Breast epithelium (tissue), 4 donors: Measurements from ENCODE around the gene NXN. TPM values are rescaled to one million over a fixed set of nuclear protein-coding genes. Genes with fewer than 3 reads are reported as not detected.

Experiments used
- DNase-seq, 2 donors: peaks; one replicate each; pipeline ENCODE4 v3.0.0-alpha.2; 2019; ENCODE audit warnings: low spot score in 2 of 2
- H3K27ac ChIP-seq, 2 donors: fragments of 200-600 bp; sonication (generic) in 1 of 2; one replicate each; pipeline ENCODE4 v1.5.1; 2016 to 2019; ENCODE audit warnings: mild to moderate bottlenecking in 1 of 2
- H3K27me3 ChIP-seq, 2 donors: fragments of 200-600 bp; sonication (generic) in 1 of 2; one replicate each; pipeline versions ENCODE4 v1.5.1 to v1.6.0; 2017 to 2019; ENCODE audit warnings: control low read depth in 1 of 2, mild to moderate bottlenecking in 1 of 2
- H3K36me3 ChIP-seq: fragments of 200-600 bp; one replicate; pipeline ENCODE4 v1.5.1; 2019
- H3K4me1 ChIP-seq, 2 donors: fragments of 200-600 bp; sonication (generic); one replicate each; pipeline ENCODE4 v1.5.1; 2016 to 2019; ENCODE audit warnings: control low read depth in 1 of 2
- H3K4me3 ChIP-seq, 3 donors: fragments of 200-600 bp; sonication (generic); 1 replicate in 2 of 3; 2 replicates in 1 of 3; pipeline ENCODE4 v1.5.1; 2016 to 2019; ENCODE audit warnings: mild to moderate bottlenecking in 3 of 3, moderate library complexity in 2 of 3
- H3K9me3 ChIP-seq, 2 donors: fragments of 200-600 bp; sonication (generic) in 1 of 2; one replicate each; pipeline ENCODE4 v1.5.1; 2016 to 2019; ENCODE audit warnings: control low read depth in 1 of 2
- POLR2A ChIP-seq: fragments of 450-650 bp; IDR thresholded peaks from one replicate; pipeline ENCODE4 v1.6.1; 2016; ENCODE audit warnings: antibody characterized with exemption, mild to moderate bottlenecking, moderate library complexity
- POLR2AphosphoS5 ChIP-seq, 3 donors: sonication (generic); formaldehyde crosslinking; IDR thresholded peaks; one replicate each; pipeline ENCODE4 v1.6.1; 2017; ENCODE audit warnings: antibody characterized with exemption in 3 of 3
- intact Hi-C: fragments of 100-400 bp; cut with DNase I; formaldehyde crosslinking; loops from one replicate; pipeline ENCODE4 v1.15.1; 2023; ENCODE audit warnings: low total_unique reads
- total RNA-seq, 3 donors: library from RNA; depleted of rRNA; stranded (reverse); fragments of >200 nt; gene quantifications; one replicate each; pipeline ENCODE4 v1.1.0, GENCODE V29; 2016
- TF ChIP-seq, protein P1 (sequence below), 3 donors: fragments of 450-650 bp; IDR thresholded peaks; one replicate each; pipeline ENCODE4 v1.5.1; 2016 to 2017; ENCODE audit warnings: antibody characterized with exemption in 3 of 3, mild to moderate bottlenecking in 3 of 3, moderate library complexity in 3 of 3

Gene NXN
- total RNA-seq: 10 to 100 TPM in 2 of 3 donors, 1 to 10 TPM in 1; 9.3 to 14.3 (median 12.8) TPM

DNA sequence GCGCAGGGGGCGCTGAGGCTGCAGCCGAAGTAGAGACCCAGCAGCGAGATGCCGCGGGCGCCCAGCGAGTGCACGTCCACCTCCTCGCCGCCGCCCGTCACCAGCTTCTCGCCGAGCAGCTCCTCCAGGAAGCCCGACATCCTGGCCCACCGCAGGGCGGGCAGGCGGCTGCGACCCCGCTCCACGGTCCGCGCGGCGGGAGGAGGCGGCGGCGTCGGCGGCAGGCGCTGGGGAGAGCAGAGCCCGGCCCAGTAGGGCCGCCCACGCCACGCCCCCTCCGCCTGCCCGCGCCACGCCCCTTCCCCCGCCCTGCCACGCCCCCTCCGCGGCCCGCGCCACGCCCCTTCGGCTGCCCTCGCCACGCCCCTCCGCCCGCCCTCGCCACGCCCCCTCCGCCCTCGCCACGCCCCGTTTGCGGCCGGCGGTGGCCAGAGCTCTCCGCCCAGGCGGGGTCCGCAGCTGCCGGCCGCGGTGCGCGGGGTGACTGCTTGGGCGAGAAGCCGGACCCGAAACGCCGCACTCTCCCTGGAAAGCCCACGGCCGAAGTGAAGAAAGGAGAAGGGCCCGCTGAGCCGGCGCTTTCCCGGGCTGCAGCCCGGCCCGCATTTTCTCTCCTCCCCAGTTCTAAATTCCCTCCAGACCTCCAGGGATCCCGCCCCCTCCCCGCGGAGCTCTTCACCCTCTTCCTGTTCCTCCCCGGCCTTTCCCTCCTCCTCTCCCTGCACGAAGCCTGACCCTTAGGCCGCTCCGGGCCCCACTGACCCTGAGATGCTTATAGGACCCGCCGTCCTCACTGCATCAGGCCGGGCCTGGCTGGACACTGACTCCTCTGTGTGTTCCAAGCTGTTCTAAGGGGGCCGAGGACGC is at the start of gene NXN:
Gene NXN (minus strand): TSS at position 238 of the 867 bp plus-strand sequence.
- Histone ChIP-seq H3K9me3 (no peaks in the 10 kb centered on the region), H3K27me3 (no peaks in the 10 kb centered on the region), H3K4me3 (peak within 1 kb of the TSS; percentile 58 to 85 (median 72)), H3K36me3 (no peaks in the 10 kb centered on the region), H3K4me1 (peaks cover 0 to 8% of the 10 kb centered on the region in 2 donors), H3K27ac (peak within 1 kb of the TSS; percentile 78 to 85)
- peak; percentile 75 to 90 for DNase-seq
- peak in 2 of 3 donors; percentile 47 to 52 for TF ChIP-seq POLR2AphosphoS5 (IDR thresholded peaks at IDR 0.05)
- TF ChIP-seq, protein P1, sequence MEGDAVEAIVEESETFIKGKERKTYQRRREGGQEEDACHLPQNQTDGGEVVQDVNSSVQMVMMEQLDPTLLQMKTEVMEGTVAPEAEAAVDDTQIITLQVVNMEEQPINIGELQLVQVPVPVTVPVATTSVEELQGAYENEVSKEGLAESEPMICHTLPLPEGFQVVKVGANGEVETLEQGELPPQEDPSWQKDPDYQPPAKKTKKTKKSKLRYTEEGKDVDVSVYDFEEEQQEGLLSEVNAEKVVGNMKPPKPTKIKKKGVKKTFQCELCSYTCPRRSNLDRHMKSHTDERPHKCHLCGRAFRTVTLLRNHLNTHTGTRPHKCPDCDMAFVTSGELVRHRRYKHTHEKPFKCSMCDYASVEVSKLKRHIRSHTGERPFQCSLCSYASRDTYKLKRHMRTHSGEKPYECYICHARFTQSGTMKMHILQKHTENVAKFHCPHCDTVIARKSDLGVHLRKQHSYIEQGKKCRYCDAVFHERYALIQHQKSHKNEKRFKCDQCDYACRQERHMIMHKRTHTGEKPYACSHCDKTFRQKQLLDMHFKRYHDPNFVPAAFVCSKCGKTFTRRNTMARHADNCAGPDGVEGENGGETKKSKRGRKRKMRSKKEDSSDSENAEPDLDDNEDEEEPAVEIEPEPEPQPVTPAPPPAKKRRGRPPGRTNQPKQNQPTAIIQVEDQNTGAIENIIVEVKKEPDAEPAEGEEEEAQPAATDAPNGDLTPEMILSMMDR (IDR thresholded peaks at IDR 0.05): peak in 1 of 3 donors; percentile 28
- TF ChIP-seq POLR2A: no peak
- intact Hi-C loops: loop anchor here (5.0 kb wide), 1 partner anchor 182 kb away; no protein-coding TSS in a partner anchor

DNA sequence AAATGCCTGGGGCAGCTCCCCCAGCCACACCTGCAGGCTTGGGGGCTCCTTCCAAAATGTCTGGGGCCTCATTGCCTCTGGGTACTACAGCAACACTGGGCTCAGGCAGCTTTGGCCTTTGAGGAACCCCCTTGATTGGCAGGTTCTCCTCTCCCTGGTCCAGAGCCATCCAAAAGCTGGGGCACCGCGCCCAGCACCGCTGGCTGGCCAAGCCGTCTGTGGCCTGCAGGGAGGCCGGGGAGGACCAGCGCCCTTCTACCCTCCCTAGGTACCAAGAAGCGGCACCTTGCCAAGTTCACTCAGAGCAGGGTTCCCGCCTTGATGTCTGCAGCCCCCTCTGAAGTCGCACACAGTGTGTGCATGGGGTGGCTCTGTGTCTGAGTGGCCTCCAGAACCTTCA is 47.5 kb upstream of the NXN start:
- no peak for DNase-seq
- TF ChIP-seq POLR2A (no peak), POLR2AphosphoS5 (IDR thresholded peaks at IDR 0.05) (no peak)
- TF ChIP-seq, protein P1 (IDR thresholded peaks at IDR 0.05): no peak
- Histone ChIP-seq H3K4me1 (peaks cover 0 to 7% of the 10 kb centered on the region in 2 donors), H3K27me3 (no peaks in the 10 kb centered on the region), H3K27ac (no peak overlapping the region), H3K9me3 (no peaks in the 10 kb centered on the region), H3K4me3 (no peak overlapping the region), H3K36me3 (no peaks in the 10 kb centered on the region)
- intact Hi-C loops: loop anchor here (10.0 kb wide), 1 partner anchor 658 kb away; the partner anchor contains the start of gene PRPF8

DNA sequence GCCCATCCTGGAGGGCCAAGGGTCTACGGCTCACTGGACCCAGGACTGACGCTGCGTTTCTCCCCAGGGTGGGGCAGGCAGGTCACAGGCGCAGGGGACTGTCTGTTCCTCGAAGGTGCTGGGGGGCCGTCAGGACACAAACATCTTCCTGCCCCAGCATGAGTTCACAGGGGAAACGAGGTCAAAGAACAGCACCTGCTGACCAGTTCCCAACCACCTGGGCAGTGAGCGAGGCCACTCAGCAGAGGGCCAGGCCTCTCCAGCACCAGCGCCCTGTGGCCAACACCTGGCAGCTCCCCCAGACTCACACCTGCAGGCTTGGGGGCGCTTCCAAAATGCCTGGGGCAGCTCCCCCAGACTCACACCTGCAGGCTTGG is 47.0 kb upstream of the NXN start:
- no peaks in the 10 kb centered on the region for H3K9me3 ChIP-seq
- intact Hi-C loops: loop anchor here (10.0 kb wide), 1 partner anchor 658 kb away; the partner anchor contains the start of gene PRPF8
- H3K4me3 ChIP-seq: no peak overlapping the region
- H3K27me3 ChIP-seq: no peaks in the 10 kb centered on the region
- no peak for DNase-seq
- no peak for TF ChIP-seq POLR2A
- no peak for TF ChIP-seq POLR2AphosphoS5 (IDR thresholded peaks at IDR 0.05)
- TF ChIP-seq, protein P1 (IDR thresholded peaks at IDR 0.05): no peak
- no peaks in the 10 kb centered on the region for H3K36me3 ChIP-seq
- H3K27ac ChIP-seq: no peak overlapping the region
- peaks cover 0 to 7% of the 10 kb centered on the region in 2 donors for H3K4me1 ChIP-seq

DNA sequence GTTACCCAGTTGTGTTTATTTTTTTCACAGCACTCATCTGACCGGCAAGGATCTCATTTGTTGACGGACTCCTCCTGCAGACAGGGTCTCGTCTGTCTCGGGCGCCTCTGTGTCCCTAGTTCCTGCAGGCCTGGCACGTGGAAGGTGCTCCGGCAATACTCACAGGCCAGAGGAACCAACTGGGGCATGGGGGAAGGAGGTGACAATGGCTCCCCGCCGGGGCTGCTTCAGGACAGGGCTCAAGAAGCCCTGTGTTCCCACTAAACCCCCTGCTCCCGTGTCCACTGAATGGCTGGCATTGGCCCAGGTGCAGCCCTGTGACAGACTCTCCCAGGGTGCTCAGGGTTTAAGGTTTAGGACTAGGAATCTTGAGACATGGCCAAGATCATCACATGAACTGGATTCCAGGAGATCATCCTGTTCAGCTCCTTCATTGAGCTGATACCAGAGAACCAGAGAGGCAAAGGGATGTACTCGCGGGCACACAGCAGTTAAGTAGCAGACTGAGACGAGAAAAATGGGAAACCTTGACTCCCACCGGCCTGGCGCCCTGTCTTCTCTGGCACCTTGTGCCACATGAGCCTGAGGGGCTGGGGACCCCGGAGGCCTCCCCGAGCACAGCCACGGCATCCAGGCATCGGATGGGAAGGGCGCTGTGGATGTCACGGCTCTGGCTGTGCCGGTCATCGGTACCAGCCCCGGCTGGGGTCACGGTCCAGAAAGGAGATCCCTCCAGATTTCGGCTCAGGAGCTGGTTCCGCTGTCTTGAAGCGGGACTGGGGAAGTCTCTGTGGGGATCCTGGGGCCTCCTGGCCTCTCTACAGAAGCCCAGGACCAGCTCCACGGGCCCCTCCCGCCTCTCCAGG is 46.4 kb upstream of the NXN start:
- intact Hi-C loops: loop anchor here (10.0 kb wide), 1 partner anchor 659 kb away; the partner anchor contains the start of gene PRPF8
- no peak for TF ChIP-seq POLR2AphosphoS5 (IDR thresholded peaks at IDR 0.05)
- TF ChIP-seq, protein P1 (IDR thresholded peaks at IDR 0.05): no peak
- no peak for TF ChIP-seq POLR2A
- H3K9me3 ChIP-seq: no peaks in the 10 kb centered on the region
- H3K4me1 ChIP-seq: peaks cover 0 to 7% of the 10 kb centered on the region in 2 donors
- DNase-seq: no peak
- no peaks in the 10 kb centered on the region for H3K36me3 ChIP-seq
- H3K27ac ChIP-seq: no peak overlapping the region
- no peak overlapping the region for H3K4me3 ChIP-seq
- H3K27me3 ChIP-seq: no peaks in the 10 kb centered on the region
